RWPE1 (cell line): Measurements from ENCODE around the gene ROPN1.

Experiments
- CTCF ChIA-PET: fragments of 350-600 bp; sonication (Branson Sonifier 250); formaldehyde crosslinking; extraction: SDS; loops from one replicate; lab custom pipeline; 2021; lab: Yijun Ruan, JAX
- POLR2A ChIA-PET: fragments of 400-600 bp; formaldehyde crosslinking; extraction: SDS; loops from one replicate; lab custom pipeline; 2020; ENCODE audit warnings: antibody characterized with exemption; ENCODE audit not compliant: low non-redundant PET; lab: Yijun Ruan, JAX
- DNase-seq: peaks from one replicate; pipeline ENCODE4 v3.0.0; 2012; ENCODE audit warnings: low spot score
- H3K27ac ChIP-seq: fragments of 450-650 bp; 2 replicates; pipeline ENCODE4 v1.5.1; 2017
- CTCF ChIP-seq: fragments of 450-650 bp; conservative IDR thresholded peaks from 2 replicates; pipeline ENCODE4 v1.5.1; 2017; ENCODE audit warnings: low read depth, mild to moderate bottlenecking

ROPN1 gene

DNA sequence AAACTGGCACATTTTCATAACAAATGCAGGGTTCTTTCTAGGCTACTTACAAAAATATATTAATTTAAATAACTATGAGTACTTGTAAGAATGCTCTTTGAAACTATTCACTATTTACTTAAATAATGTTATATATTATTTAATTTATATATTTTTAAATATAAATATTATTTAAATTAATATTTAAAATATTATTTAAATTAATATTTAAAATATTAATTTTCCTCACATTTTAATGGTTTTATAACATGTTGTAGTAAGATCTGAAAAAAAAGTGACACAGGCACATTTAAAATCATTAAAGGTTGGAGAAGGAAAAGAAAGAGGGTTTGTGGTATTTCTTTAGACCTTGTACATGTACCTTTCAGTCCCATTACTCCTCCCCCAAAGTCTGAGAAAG is 65.5 kb downstream of the ROPN1 start:
- ChIA-PET CTCF (no interaction called here), POLR2A (no interaction called here)
- no peak for DNase-seq
- no peak overlapping the region for H3K27ac ChIP-seq
- TF ChIP-seq CTCF: no peak

- TF ChIP-seq CTCF: no peak
- CTCF ChIA-PET: no interaction called here
- H3K27ac ChIP-seq: no peak overlapping the region
- POLR2A ChIA-PET: no interaction called here
- DNase-seq: no peak
Measured at GRCh38 chr3:123920868-123921267, 71.1 kb downstream of the ROPN1 start.

DNA sequence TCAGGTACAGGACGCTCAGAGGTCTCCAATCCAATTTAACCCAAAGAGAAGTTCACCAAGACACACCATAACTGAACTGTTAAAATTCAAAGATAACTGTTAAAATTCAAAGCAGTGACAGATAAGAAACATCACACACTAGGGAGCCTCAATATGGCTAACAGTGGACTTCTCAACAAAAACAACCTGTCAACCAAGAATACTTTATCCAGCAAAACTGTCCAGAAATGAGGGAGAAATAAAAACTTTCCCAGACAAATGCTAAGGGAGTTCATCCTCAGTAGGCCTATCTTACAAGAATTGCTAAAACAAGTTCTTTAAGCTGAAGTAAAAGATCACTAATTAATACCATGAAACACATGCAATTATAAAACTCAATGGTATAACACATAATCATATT is 71.5 kb downstream of the ROPN1 start:
- DNase-seq: no peak
- CTCF ChIA-PET: no interaction called here
- TF ChIP-seq CTCF: no peak
- no peak overlapping the region for H3K27ac ChIP-seq
- POLR2A ChIA-PET: no interaction called here

DNA sequence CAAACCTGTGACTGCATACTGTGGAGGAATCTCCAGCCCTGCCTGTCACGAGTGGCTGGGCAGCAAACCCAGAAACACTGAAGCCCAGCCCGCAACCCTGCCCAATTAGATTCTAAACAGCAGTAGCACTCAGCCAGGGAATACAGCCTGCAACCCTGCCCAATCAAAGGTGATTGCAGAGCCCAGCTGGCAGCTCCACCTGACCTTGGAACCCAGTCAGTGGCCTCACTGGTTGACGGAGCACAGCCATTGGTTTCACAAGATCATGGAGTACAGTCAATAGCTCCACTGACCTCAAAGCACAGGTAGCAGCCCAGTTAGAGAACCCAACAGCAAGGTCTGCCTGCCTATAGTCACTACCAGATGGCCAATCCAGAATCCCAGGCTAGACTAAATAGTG is 72.6 kb downstream of the ROPN1 start:
- ChIA-PET POLR2A (no interaction called here), CTCF (interaction anchor here (0.7 kb wide), 1 partner anchor 110 kb away, joined by 4 read pairs; no protein-coding TSS in a partner anchor)
- DNase-seq: no peak
- H3K27ac ChIP-seq: no peak overlapping the region
- TF ChIP-seq CTCF: no peak
